T-helper 1 cell treated with Interleukin-12 subunit alpha and Interleukin-12 subunit beta and Interleukin-4 antibody, amounts not matched to agents 30 μg/mL and 1 μg/mL, for 36 hours (primary cell): Measurements from ENCODE around the gene ATIC.

Experiments
- H3K27ac Mint-ChIP-seq: one replicate; pipeline ENCODE4 v1.8.0; 2021; ENCODE audit warnings: mild to moderate bottlenecking, mixed read lengths
- H3K27me3 Mint-ChIP-seq: one replicate; pipeline ENCODE4 v1.8.0; 2021; ENCODE audit warnings: low read depth, mixed read lengths
- H3K36me3 Mint-ChIP-seq: one replicate; pipeline ENCODE4 v1.8.0; 2021; ENCODE audit warnings: low read depth, mixed read lengths
- H3K4me1 Mint-ChIP-seq: one replicate; pipeline ENCODE4 v1.8.0; 2021; ENCODE audit warnings: low read depth, mixed read lengths
- H3K4me3 Mint-ChIP-seq: one replicate; pipeline ENCODE4 v1.8.0; 2021; ENCODE audit warnings: mild to moderate bottlenecking, moderate library complexity, mixed read lengths
- H3K9me3 Mint-ChIP-seq: one replicate; pipeline ENCODE4 v1.8.0; 2021; ENCODE audit warnings: mixed read lengths

ATIC gene

GRCh38 chr2:215311625-215312396 is at the start of gene ATIC:
TSS of gene ATIC (plus strand) at chr2:215312059. CDS start at chr2:215312143, 84 bp downstream.
- peaks cover 33% of the 10 kb centered on the region for H3K4me1 Mint-ChIP-seq
- peak within 1 kb of the TSS; percentile 89 for H3K27ac Mint-ChIP-seq
- peaks cover 29% of the 10 kb centered on the region for H3K36me3 Mint-ChIP-seq
- no peaks in the 10 kb centered on the region for H3K9me3 Mint-ChIP-seq
- H3K27me3 Mint-ChIP-seq, result no peaks in the 10 kb centered on the region
- H3K4me3 Mint-ChIP-seq, result peak within 1 kb of the TSS; percentile 89

- H3K27me3 Mint-ChIP-seq, result peaks cover 6% of the 10 kb centered on the region
- no peaks in the 10 kb centered on the region for H3K36me3 Mint-ChIP-seq
- H3K9me3 Mint-ChIP-seq, result no peaks in the 10 kb centered on the region
- no peaks in the 10 kb centered on the region for H3K4me1 Mint-ChIP-seq
- H3K27ac Mint-ChIP-seq, result no peak overlapping the region
- H3K4me3 Mint-ChIP-seq, result no peak overlapping the region
Observed at GRCh38 chr2:215262303-215262702, 49.6 kb upstream of the ATIC start.

GRCh38 chr2:215262741-215263362 is 49.0 kb upstream of the ATIC start:
- Mint-ChIP-seq H3K4me1 (no peaks in the 10 kb centered on the region), H3K36me3 (no peaks in the 10 kb centered on the region), H3K4me3 (no peak overlapping the region), H3K27me3 (peaks cover 6% of the 10 kb centered on the region), H3K27ac (no peak overlapping the region), H3K9me3 (no peaks in the 10 kb centered on the region)

- Mint-ChIP-seq H3K4me1 (no peaks in the 10 kb centered on the region), H3K4me3 (no peak overlapping the region), H3K9me3 (no peaks in the 10 kb centered on the region), H3K27me3 (peaks cover 6% of the 10 kb centered on the region), H3K36me3 (no peaks in the 10 kb centered on the region), H3K27ac (no peak overlapping the region)
Observed at GRCh38 chr2:215264374-215264773, 47.5 kb upstream of the ATIC start.

GRCh38 chr2:215269397-215270117 is 42.3 kb upstream of the ATIC start:
- no peak overlapping the region for H3K27ac Mint-ChIP-seq
- H3K36me3 Mint-ChIP-seq, result no peaks in the 10 kb centered on the region
- no peaks in the 10 kb centered on the region for H3K9me3 Mint-ChIP-seq
- H3K4me3 Mint-ChIP-seq, result no peak overlapping the region
- peaks cover 4% of the 10 kb centered on the region for H3K4me1 Mint-ChIP-seq
- no peaks in the 10 kb centered on the region for H3K27me3 Mint-ChIP-seq

GRCh38 chr2:215270118-215270451 is 41.8 kb upstream of the ATIC start:
- H3K27ac Mint-ChIP-seq, result no peak overlapping the region
- no peak overlapping the region for H3K4me3 Mint-ChIP-seq
- no peaks in the 10 kb centered on the region for H3K9me3 Mint-ChIP-seq
- H3K4me1 Mint-ChIP-seq, result peaks cover 4% of the 10 kb centered on the region
- H3K27me3 Mint-ChIP-seq, result no peaks in the 10 kb centered on the region
- H3K36me3 Mint-ChIP-seq, result no peaks in the 10 kb centered on the region

- no peaks in the 10 kb centered on the region for H3K9me3 Mint-ChIP-seq
- H3K27ac Mint-ChIP-seq, result no peak overlapping the region
- H3K4me3 Mint-ChIP-seq, result no peak overlapping the region
- H3K36me3 Mint-ChIP-seq, result no peaks in the 10 kb centered on the region
- H3K4me1 Mint-ChIP-seq, result peaks cover 4% of the 10 kb centered on the region
- no peaks in the 10 kb centered on the region for H3K27me3 Mint-ChIP-seq
Observed at GRCh38 chr2:215271446-215271845, 40.4 kb upstream of the ATIC start.

- Mint-ChIP-seq H3K4me1 (peaks cover 4% of the 10 kb centered on the region), H3K9me3 (no peaks in the 10 kb centered on the region), H3K27me3 (no peaks in the 10 kb centered on the region), H3K36me3 (no peaks in the 10 kb centered on the region), H3K4me3 (no peak overlapping the region), H3K27ac (no peak overlapping the region)
Observed at GRCh38 chr2:215272918-215273317, 38.9 kb upstream of the ATIC start.

GRCh38 chr2:215274829-215275228 is 37.0 kb upstream of the ATIC start:
- Mint-ChIP-seq H3K4me1 (peaks cover 4% of the 10 kb centered on the region), H3K9me3 (no peaks in the 10 kb centered on the region), H3K4me3 (no peak overlapping the region), H3K27ac (no peak overlapping the region), H3K27me3 (no peaks in the 10 kb centered on the region), H3K36me3 (no peaks in the 10 kb centered on the region)

GRCh38 chr2:215275824-215276223 is 36.0 kb upstream of the ATIC start:
- H3K36me3 Mint-ChIP-seq, result no peaks in the 10 kb centered on the region
- H3K27ac Mint-ChIP-seq, result no peak overlapping the region
- H3K9me3 Mint-ChIP-seq, result no peaks in the 10 kb centered on the region
- no peak overlapping the region for H3K4me3 Mint-ChIP-seq
- peaks cover 2% of the 10 kb centered on the region for H3K4me1 Mint-ChIP-seq
- no peaks in the 10 kb centered on the region for H3K27me3 Mint-ChIP-seq

- Mint-ChIP-seq H3K27me3 (no peaks in the 10 kb centered on the region), H3K4me3 (no peak overlapping the region), H3K27ac (no peak overlapping the region), H3K4me1 (no peaks in the 10 kb centered on the region), H3K36me3 (no peaks in the 10 kb centered on the region), H3K9me3 (no peaks in the 10 kb centered on the region)
Observed at GRCh38 chr2:215277944-215278343, 33.9 kb upstream of the ATIC start.

- no peak overlapping the region for H3K27ac Mint-ChIP-seq
- no peaks in the 10 kb centered on the region for H3K36me3 Mint-ChIP-seq
- H3K9me3 Mint-ChIP-seq, result no peaks in the 10 kb centered on the region
- H3K4me3 Mint-ChIP-seq, result no peak overlapping the region
- H3K4me1 Mint-ChIP-seq, result no peaks in the 10 kb centered on the region
- H3K27me3 Mint-ChIP-seq, result no peaks in the 10 kb centered on the region
Observed at GRCh38 chr2:215280326-215280725, 31.5 kb upstream of the ATIC start.

GRCh38 chr2:215283221-215283620 is 28.6 kb upstream of the ATIC start:
- H3K9me3 Mint-ChIP-seq, result no peaks in the 10 kb centered on the region
- no peak overlapping the region for H3K27ac Mint-ChIP-seq
- H3K36me3 Mint-ChIP-seq, result no peaks in the 10 kb centered on the region
- H3K4me1 Mint-ChIP-seq, result no peaks in the 10 kb centered on the region
- H3K4me3 Mint-ChIP-seq, result no peak overlapping the region
- H3K27me3 Mint-ChIP-seq, result no peaks in the 10 kb centered on the region

- Mint-ChIP-seq H3K27ac (no peak overlapping the region), H3K4me3 (no peak overlapping the region), H3K4me1 (no peaks in the 10 kb centered on the region), H3K9me3 (no peaks in the 10 kb centered on the region), H3K27me3 (no peaks in the 10 kb centered on the region), H3K36me3 (no peaks in the 10 kb centered on the region)
Observed at GRCh38 chr2:215286309-215286708, 25.6 kb upstream of the ATIC start.
